AG08395 (cell line): Measurements from ENCODE around the gene IL18BP.

Experiments used
- DNase-seq: peaks from one replicate; pipeline ENCODE4 v3.0.0; 2012; ENCODE audit warnings: mixed read lengths, low spot score

The IL18BP gene

DNA sequence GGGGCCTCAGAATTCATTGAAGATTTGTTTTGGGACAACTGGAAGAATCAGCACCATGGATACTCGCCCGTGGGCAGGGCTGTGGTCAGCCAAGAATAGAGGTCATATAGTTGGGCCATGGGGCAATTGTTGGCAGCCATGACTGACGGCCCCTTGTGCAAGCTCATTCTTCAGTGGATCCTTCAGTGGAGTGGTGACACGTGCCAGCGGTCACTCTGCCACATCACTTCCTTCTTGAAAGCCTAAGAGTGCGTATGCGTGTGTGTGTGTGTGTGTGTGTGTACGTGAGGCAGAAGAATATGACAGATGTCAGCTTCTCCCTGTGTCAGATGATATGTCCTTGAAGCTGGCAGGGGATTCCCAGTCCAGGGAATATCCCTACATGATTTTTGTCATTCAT is 1.8 kb upstream of the IL18BP start:
- no peak for DNase-seq

DNA sequence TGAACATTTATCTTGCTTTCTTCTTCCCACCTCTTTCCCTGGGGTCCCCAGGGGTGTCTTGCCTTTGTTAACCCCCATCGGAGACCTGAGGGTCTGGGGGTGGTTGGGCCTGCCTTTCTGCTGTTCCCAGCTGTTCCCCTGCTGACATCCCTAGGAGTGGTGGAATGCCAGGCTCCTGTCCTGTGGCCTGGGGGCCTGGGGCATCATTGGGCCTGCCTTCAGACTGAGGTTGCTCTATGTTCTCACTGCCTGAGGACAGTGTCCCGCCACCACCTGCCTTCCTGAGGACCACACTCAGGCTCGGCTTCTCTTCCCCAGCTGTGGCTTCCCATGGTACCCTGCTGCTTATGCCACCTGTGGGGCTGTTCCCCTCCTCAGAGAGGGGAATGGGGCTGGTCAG is 1.1 kb upstream of the IL18BP start:
- no peak for DNase-seq

DNA sequence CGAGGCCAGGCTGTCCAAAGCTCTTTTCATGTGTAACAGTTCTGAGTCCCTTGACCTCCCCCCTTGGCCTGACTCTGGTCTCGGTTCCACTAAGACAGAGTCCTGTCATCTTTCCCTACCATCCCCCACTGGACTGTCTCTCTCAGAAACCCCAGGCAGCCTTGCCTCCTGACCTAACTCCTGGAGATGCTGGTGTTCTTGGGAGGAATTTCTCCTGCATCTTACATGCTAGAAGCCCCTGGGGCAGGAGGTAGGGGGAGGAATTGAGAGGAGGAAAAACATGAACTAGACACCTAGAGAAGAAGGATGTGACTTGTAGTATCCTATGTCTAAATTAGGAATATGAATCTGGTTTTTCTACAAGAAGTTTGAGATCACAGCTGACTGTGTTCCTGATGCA is 648 bp upstream of the IL18BP start:
- DNase-seq: no peak

DNA sequence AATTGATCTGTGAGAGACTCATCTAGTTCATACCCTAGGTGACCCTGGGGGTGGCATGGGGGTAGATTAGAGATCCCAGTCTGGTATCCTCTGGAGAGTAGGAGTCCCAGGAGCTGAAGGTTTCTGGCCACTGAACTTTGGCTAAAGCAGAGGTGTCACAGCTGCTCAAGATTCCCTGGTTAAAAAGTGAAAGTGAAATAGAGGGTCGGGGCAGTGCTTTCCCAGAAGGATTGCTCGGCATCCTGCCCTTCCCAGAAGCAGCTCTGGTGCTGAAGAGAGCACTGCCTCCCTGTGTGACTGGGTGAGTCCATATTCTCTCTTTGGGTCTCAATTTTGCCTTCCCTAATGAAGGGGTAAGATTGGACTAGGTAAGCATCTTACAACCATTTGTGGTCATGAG is 653 bp downstream of the IL18BP start:
- peak; percentile 60 for DNase-seq

DNA sequence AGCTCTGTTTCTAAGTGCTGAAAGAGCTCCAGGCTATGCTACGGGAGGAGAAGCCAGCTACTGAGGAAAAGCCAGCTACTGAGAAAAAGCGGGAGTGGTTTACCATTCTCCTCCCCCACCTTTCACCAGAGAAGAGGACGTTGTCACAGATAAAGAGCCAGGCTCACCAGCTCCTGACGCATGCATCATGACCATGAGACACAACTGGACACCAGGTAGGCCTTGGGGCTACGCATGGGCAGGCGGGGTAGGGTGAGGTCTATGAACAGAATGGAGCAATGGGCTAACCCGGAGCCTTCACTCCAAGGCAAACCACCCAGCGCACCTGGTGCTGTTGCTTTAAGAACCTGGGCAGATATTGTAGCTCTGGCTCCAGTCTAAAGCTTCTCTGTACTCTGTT is 1.1 kb downstream of the IL18BP start:
- no peak for DNase-seq

DNA sequence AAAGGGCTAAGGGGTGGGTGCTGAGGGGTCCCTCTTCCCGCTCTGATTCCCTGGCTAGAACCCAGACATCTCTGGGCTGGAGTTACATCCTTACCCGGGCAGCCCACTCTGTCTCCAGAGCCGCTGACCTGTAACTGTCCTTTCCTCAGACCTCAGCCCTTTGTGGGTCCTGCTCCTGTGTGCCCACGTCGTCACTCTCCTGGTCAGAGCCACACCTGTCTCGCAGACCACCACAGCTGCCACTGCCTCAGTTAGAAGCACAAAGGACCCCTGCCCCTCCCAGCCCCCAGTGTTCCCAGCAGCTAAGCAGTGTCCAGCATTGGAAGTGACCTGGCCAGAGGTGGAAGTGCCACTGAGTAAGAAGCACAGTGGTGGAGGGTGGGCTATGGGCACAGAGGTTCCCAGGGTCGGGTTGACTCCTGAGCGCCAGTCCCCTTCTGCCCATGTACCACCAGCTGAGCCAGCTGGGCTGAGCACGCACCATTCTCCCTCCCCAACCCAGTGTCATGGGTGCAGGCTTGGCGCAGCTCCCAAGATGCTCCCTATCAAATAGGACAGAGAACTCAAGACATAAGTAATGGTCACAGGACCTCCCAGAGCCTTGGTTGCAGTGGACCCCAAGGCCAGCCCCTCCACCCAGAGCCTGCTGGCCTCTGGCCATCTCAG is 1.6 kb downstream of the IL18BP start:
- no peak for DNase-seq

DNA sequence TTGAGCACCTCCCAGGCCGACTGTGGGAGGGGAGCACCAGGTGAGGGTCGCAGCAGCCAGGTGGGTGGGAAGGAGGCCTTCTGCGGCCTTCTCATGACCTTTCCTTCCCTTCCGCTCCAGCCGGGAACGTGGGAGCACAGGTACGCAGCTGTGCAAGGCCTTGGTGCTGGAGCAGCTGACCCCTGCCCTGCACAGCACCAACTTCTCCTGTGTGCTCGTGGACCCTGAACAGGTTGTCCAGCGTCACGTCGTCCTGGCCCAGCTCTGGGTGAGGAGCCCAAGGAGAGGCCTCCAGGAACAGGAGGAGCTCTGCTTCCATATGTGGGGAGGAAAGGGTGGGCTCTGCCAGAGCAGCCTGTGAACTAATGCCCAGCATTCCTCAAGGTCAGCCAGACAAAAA is 2.6 kb downstream of the IL18BP start:
- no peak for DNase-seq

DNA sequence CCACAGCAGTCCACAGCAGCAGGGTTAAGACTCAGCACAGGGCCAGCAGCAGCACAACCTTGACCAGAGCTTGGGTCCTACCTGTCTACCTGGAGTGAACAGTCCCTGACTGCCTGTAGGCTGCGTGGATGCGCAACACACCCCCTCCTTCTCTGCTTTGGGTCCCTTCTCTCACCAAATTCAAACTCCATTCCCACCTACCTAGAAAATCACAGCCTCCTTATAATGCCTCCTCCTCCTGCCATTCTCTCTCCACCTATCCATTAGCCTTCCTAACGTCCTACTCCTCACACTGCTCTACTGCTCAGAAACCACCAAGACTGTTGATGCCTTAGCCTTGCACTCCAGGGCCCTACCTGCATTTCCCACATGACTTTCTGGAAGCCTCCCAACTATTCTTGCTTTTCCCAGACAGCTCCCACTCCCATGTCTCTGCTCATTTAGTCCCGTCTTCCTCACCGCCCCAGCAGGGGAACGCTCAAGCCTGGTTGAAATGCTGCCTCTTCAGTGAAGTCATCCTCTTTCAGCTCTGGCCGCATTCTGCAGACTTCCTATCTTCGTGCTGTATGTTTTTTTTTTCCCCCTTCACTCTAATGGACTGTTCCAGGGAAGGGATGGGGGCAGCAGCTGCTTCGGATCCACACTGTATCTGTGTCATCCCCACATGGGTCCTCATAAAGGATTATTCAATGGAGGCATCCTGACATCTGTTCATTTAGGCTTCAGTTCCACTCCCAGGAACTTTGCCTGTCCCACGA is 3.3 kb downstream of the IL18BP start:
- DNase-seq: no peak

DNA sequence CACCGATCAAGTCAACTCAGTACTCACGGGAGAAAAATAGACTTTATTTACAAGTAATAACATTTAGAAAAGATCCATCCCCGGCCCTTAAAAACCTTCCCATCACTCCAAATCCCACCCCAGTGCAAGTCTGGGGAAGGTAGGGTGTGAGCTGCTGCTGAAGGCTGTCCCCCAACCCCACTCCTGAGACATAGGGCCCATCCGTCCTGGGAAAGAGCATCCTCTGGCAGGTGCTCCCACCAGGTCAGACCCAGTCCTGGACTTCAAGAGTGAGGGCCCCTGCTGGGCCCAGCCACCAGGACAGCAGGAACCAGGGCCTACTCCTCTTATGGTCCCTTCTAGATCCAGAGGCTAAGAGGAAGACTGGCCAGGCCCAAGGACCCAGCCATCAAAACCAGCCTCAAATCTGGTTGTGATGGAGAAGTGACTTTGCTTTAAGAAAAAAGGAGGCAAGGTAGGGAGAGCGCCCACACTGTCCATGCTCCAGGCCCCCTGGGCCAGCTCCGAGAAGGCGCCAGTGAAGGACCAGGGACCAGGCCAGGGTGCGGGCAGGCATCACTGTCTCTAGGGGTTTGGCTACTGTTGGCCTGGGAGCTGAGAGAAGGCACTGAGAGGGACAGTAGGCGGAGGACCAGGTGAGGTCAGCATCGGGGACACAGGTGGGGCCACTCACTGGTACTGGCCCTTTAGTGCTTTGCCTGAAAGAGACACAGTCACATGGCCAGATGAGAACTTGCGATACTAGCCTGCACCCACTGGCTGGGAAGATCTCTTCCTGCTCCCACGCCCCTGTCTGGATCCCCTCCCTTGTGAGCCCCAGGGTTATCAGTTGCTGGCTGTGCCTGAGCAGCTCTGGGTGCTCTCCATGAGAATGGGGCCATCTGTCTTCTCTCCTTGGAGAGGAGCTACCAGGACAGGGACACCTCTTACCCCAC is 4.4 kb downstream of the IL18BP start:
- DNase-seq: no peak

DNA sequence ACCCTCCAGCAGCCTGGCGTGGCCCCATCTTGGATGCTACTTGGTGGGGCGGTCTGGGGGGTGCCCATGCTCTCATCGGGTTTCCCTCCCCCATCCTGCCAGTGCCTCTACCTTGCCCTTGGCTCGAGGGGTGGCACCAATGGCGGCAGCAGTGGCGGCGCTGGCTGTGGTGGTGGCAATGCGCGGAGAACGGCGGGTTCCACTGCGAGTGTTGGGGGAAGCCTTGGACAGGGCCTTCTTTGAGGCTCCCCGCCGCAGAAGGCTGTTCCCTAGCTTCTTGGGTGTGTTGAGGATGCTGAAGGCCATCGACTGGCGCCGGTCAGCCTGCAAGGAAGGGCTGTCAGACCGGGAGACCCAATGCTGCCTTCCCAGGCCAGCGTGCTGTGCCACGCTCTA is 5.1 kb downstream of the IL18BP start:
- no peak for DNase-seq

DNA sequence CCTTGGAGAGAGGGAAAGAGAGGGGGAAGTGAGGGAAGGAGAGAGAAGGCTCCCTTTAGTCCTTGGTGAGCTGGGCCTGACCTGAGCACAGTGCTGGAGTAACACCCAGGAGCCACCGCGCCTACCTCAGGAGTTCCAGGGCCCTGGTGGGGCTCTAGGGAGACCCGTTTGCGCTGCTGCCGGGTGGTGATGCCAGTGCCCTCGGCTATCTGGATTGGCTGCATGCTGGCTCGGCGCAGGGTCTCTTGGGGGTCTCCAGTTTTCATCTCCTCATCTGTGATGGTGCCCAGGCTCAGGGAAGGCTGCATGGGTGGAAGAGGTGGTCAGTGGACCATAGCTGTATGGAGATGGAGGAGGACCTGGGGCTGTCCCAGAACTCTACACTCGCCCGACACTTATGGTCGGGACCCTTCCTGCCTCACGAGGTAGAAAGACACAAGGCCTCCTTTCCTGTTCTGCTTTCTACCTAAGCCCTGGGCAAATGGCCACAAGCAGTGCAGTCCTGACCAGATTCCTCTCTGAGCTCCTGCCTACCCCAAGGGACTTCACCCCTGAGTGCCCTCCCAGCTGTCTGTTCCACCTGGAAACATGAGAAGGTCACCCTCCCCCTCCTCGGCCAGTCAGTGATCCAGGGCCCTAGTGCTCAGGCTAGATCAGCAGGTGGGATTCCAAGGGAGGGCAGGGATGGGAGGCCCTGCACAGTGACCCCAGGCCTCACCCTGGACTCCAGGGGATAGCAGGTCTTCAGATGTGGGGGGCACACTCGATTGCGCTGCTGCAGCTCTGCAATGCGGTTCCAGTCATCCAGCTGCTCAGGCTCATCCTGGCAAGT is 6.0 kb downstream of the IL18BP start:
- DNase-seq: no peak

DNA sequence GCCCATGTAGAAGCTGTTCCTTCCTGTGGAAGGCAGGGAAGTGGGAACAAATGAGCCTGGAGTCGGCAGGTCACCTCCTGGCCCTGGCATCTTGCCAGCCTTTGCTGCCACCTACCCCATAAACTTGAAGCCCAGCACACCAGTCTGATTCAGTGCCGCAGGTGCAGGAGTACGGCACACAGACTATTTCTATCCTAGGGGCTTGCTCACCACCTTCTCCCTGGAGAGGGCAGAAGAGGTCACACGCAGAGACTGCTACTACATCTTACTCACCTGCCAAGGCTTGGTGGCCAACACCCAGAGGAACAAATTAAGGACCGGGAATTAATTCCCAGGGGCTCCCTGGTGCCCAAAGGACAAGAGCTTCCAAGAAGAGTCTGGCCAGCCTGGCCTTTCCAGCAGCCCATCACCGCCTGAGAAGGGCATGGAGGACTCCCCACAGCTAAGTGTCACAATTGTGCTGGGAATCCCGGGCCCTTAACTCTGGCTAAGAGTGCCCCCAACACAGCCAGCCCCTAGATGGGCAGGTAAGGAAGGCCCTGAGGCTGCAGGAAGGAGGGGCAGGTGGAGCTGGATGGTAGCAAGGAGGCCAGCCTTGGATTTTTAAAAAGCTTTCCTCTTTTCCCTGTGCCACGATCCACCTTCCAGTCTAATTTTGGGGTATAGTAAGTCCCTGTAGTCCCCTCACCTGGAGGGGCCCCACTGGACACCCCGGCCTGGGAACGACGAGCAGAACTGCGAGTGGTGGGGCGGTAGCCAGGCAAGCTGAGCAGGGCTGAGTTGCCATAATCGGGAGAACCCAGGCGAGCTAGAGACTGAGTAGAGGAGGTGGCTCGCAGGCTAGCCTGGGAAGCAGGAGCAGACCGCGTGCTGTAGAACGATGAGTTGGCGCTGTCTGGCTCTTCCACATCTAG is 6.9 kb downstream of the IL18BP start:
- DNase-seq: no peak

DNA sequence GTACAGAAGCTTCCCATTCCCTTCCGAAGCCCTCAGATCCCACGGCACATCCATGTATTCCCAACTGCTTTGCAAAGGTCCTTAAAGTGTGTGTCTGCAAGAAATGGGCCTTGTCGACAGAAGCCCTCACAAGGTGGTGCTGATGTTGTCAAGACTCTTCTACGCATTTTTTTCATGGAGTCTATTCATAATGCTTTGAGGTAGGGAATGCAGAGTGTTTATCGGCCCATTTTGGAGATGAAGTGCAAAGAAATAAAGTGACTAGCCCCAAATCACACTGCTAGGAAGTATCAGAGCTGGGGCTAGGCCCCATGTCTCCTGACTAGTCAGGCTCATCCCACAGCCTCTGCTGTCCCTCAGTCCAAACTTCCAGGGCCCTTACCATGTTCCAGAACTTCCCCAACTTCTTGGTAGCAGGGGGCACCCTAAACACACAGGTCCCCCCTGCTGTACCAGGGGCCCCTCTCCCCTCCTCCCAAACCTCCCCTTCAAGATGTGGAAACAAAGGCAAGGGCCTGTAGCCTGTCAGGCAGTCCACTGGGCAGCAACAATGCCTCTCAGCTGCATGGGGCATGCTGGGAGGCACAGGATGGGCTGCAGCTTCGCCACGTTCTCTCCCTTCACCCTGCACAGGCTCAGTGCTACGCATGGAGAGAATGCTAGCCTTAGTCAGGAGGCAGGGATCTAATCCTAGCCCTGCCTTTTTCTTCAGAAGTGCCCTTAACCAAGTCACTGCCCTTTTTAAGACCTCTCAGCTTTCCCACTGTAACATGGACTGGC is 7.8 kb downstream of the IL18BP start:
- no peak for DNase-seq

DNA sequence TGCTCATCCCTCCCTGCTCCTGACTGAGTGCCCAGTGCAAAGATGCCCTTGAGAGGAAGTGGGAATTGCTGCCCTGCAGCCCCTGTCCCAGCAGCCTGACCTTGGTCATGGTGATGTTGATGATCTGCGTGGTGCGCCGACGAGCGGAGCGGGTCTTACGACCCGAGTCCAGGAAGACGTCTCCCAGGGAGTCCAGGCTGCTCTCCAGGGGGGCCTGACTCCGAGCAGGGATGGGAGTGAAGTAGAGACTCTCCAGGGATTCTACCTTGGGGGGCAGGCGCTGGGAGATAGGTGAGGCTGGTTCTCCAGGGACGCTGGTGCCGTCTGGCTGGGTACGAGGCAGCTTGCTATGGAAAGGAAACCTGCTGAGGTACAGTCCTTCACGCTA is 8.4 kb downstream of the IL18BP start:
- DNase-seq: no peak

DNA sequence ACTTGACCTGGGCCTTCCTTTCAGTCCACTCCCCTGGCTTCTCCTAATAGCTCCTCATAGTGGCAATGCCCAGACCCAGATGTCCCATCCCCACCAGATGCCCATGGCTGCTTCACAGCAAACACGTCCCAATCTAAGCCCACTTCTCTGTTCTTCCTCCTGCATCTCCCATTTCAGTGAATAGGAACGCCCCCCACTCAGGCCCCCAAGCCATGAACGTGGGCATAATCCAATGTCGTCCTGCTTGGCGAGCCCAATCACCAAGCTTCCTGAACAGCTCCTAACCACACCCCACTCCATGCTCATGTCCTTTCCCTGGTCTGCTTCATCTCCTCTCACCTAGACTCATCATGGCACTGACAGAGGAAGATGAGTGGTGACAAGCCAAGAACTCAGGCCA is 8.9 kb downstream of the IL18BP start:
- no peak for DNase-seq

DNA sequence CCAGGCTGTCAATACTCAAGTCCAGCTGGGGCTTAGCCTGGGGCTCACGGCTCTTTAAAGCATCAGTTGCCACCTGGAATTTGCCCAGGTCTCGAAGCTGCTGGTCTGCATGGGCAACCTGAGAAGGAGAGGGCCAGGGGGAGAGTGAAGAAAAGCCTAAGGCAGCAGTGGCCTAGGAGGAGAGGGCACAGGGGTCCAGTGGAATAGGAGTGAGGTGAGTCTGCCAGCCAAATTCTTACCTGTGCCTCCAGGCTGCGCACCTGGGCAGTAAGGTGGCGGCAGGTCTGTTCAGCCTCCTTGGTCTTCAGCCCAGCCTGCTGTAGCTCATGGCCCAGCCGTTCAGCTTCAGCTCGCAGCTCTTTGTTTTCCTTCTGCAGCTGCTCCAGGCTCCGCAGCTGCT is 10.0 kb downstream of the IL18BP start:
- no peak for DNase-seq

DNA sequence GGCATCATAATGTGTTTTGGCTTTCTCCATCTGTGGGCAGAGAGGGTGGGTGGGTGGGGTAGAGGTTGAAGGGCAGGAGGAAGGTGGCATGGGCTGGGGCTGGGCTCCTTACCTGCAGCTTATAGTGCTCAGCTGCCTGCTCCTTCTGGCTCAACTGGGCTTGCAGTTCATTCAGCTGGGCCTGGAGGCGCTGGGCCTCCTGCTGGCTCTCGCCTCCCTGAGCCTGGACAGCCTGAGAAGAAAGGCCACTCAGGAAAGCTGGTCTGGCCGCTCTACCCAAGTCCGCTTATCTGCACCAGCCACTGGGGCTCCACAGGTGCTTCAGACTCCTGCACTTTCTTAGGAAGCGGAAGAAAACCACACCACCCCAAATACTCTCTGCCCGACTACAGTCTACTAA is 10.4 kb downstream of the IL18BP start:
- DNase-seq: no peak

DNA sequence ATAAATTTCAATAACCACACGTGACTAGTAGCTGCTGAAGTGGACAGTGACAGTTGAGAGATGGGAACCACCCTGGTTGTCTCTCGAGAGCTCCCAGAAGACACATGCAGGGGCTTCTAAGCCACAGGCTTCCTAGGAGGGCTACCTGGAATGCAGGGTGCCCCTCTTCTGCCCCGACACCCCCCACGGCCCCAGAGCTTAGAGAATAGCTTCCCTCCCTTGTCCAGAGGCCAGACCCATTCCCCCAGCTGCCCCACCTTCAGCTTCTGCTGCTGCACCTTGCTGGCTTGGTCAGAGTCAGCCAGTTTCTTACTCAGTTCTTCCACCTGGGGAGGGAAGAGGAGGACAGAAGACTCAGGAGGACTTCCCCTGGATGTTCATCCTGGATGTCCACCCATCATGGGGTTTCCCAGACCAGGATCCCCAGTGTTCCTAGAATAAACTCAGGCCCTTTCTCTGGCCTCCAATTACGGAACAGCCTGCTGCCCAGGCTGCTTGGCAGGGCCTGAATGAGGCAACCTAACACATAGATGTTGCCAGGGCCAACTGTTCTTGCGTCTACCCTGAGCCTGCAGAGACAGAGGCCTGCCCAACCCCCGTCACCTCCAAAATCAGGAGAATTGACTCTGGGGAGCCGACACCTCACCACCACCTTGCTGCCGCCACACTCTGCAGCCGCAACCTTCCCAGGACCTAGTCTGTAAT is 12.0 kb downstream of the IL18BP start:
- DNase-seq: no peak

DNA sequence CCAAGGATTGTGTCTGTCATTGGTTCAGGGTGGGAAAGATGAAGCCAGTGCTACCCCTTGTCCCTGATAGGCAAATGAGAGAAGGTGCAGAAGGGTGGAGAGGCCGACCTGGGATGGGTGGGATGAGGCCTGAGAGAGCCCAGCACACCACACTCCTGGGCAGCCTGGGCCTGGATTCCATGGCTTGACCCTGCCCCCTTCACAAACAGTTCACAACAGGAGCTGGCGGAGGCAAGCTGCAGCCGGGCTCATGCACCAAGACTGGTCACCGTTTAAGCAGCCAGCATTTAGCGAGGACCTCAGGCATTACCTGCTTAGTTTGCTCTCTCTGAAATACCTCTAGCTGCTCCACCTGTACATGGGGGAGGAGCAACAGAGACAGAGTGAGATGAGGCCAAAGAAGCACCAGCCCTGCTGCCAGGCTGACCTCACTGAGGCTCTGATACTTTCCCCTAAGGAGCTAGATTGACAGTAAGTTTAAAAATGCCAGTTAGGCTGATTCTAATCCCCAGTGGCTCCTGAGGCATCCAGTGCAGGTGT is 13.5 kb downstream of the IL18BP start:
- DNase-seq: no peak
